Activated naive CD4-positive, alpha-beta T cell treated with Interleukin-2 at 50 U/mL for 16 hours (primary cell): ENCODE data around the gene IL18.
"Not testable (repeated sequence)": the region's sequence is repeated elsewhere in the genome, so short reads cannot be mapped to it uniquely, and the experiment has no call there.

Experiments
- DNase-seq: peaks from one replicate; pipeline ENCODE4 v3.0.0-alpha.2; 2020

IL18 gene

DNA sequence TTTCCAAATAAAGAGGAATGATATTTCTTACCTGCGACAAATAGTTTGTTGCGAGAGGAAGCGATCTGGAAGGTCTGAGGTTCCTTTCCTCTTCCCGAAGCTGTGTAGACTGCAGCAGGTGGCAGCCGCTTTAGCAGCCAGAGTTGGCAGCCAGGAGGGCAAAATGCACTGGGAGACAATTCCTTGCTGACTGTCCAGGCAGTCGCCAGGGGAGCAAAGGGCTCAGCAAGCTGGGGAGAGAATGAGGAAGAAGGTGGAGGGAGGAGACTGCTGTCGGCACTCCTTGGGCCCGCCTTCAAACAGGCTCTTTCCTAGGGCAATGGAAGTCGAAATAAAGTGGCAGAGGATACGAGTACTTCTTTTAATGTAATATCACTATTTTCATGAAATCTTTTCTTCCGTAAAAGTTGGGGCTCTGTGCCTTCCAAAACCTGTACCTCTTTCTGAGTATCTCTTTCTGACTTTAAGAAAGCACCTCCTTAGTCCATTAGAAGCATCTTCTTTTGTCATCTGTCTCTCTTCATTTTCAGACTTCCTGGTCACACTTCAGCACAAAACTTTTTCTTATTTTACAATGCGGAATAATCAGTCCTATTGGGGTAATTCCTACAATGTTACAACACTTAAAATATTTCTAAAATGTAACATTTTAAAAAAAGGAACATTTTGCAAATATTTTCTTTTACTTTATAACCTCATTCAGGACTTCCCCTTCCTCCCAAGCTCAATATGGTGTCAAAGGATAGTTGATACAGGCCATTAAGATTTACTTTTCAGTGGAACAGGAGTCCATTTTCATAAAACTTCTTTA, at the start of gene IL18:
Gene IL18 (minus strand): TSS at position 220 of the 811 bp plus-strand sequence. CDS start 9,041 bp downstream, outside the sequence.
- DNase-seq, result no peak

DNA sequence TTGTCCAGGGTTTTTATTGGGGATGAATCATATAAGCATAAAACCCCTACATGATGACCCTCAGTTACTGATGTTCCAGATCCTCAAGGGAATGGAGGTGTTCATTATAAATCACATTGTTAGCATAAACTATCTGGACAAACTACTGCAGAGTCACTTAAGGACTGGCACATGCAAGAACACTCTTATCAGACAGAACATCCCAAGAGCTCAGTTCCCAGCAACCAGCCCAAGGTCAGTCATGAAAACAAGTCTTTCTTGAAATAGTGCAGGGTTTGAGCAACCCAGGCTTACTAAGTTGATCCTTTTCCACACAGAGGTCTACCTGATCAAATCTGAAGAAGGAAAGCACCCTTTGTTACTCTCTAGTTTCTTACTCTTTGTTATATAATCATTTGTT, 48.8 kb upstream of the IL18 start:
- DNase-seq, result no peak

DNA sequence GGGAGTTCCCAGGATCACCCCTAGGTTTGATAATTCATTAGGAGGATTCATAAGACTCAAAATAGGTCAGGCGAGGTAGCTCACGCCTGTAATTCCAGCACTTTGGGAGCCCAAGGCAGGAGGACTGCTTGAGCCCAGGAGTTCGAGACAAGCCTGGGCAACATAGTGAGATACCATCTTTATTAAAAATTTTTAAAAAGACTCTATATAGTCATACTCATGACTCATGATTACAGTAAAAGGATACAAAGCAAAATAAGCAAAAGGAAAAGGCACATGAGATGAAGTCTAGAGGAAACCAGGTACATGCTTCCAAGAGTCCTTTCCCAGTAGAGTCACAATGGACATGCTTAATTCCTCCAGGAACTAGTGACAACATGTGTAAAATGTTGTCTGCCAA, 48.4 kb upstream of the IL18 start:
- DNase-seq, result no peak

DNA sequence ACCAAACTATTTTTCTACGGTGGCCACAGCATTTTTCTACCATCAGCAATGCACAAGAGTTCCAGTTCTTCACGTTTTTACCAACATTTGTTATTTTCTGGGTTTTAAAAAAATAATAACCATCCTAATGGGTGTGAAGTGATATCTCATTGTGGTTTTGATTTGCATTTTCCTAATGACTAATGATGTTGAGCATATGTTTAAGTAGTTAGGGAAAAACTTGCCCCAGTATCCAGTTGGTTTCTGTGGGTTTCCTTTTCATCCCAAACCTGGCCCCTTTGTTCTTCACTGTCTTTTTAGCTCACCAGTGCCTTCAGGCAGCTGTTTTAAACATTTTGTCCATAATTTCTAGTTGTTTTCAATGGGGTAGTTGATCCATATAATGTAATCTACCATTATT, 47.6 kb upstream of the IL18 start:
- DNase-seq, result peak; percentile 15

GRCh38 chr11:112210890-112211289, 47.0 kb upstream of the IL18 start:
- DNase-seq, result no peak

GRCh38 chr11:112206071-112206470, 42.2 kb upstream of the IL18 start:
- DNase-seq, result no peak

DNA sequence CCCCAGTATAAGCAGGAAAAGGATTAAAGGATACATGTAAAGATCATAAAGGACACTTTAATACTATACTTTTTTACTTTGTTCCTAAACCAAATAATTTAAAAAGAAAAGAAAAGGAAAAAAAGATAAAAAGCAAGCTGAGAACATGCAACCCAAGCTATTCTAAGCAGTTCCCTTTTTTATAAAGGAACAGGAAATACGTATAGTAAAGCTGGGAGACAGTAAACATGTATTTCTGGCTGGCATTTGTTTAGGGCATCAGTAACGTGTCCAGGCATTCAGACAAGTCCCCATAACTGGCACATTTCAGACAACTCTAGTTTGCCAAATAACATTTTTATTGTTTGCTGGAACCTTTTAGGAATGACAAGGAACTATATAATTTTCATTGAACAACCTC, 36.4 kb upstream of the IL18 start:
- no peak for DNase-seq

- DNase-seq, result not testable (repeated sequence)
Measured at GRCh38 chr11:112199101-112199500, 35.2 kb upstream of the IL18 start.

DNA sequence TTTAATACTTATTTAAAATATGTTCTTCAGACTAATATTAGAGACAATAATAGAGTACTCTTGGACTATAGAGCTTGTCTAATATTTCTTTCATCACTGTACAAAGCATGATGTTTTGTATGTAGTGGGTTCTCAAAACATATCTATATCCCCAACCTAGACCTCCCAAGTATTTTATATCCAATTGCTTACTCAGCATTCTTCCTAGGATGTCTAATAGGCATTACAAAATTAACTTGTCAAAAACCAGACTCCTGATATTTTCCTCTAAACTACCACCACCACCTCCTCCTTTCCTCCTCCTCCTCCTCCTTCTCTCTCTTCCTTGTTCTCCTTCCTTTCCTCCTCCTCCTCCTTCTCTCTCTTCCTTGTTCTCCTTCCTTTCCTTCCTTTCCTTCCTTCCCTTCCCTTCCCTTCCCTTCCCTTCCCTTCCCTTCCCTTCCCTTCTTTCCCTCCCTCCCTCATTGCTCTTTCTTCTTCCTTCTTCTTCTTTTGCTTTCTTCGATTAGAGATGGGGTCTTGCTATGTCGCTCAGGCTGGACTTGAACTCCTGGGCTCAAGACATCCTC, 32.7 kb upstream of the IL18 start:
- DNase-seq, result no peak

DNA sequence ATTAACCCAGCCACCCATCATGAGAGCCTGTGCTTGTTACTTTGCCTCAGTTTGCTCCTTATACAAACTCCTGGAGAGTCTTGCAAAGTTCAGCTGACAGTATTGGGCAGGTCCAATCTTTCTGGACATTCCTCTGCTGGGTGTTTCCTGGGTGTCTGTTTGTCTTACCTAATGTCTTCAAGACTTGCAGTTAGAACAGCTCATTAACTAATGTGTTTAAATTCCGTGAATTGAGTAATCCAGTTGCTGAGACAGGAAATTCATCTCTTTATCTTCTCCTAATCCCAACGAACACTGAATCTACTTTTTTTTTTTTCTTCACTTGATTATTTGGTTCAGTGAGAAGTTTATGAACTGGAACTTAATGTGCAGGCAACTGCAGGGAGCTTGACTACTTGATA, 32.1 kb upstream of the IL18 start:
- no peak for DNase-seq

- not testable (repeated sequence) for DNase-seq
Measured at GRCh38 chr11:112195113-112195512, 31.2 kb upstream of the IL18 start.

DNA sequence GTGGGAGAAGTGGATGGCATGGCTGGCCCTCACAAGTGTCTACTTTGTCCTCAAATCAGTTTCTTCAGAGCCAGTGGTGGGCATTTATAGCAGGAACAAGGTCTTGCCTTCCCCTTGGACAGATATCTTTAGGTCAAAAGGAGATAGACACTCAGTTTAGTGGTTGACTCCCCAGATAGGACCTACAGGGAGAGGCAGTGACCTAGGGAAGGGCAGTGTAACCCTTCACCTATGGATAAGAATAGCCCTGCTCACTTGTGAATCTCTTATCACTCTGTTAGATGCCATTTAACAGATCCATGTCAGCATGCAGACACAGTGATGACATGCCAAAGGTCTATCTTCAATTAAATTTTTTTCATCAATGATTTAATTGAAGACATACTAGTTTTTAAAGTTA, 22.4 kb upstream of the IL18 start:
- no peak for DNase-seq

- no peak for DNase-seq
Measured at GRCh38 chr11:112185883-112186282, 22.0 kb upstream of the IL18 start.

GRCh38 chr11:112182867-112183266, 19.0 kb upstream of the IL18 start:
- no peak for DNase-seq

GRCh38 chr11:112179601-112180000, 15.7 kb upstream of the IL18 start:
- DNase-seq, result no peak

DNA sequence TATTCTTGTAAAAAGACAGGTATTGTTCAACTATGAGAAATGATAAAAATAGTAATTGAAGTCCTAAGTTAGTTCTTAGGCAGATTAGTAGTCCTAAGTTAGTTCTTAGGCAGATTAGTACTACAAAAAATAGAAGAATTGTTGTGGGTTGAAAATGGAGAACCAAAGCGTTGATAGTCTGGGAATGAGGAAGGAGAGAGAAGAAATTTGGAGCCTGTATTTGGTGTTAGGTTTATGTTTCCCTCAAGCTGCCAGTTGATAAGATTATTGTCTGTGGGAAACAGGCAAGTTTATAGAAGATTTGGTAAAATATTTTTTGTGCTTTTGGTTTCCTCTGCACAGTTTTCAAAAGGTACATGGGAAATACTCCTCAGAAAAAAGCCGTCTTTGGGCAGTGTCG, 15.0 kb upstream of the IL18 start:
- DNase-seq, result no peak

DNA sequence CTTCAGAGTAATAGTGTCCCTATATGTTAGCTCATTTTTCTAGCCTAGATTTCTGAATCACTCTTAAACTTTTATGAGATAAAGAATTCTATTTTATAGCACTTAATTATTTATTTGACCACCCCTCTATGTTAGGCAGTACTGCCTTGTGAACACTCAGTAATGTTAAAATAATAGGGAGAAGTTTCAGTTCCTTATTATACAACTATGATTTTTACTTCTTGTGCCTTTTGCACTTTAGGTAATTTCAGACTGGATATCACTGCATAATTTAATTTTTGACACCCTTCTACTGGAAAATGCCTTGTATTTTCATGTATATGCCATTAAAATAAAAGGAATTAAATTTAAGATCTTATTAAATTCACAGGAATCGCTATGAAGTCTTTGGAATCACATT, 14.5 kb upstream of the IL18 start:
- no peak for DNase-seq

- DNase-seq, result no peak
Measured at GRCh38 chr11:112177589-112177988, 13.7 kb upstream of the IL18 start.

- DNase-seq, result no peak
Measured at GRCh38 chr11:112176077-112176476, 12.2 kb upstream of the IL18 start.

- no peak for DNase-seq
Measured at GRCh38 chr11:112175599-112175952, 11.7 kb upstream of the IL18 start.

GRCh38 chr11:112174789-112175598, 11.1 kb upstream of the IL18 start, which contains the start of gene BCO2:
TSS of gene BCO2 (plus strand) at chr11:112175512. CDS start at chr11:112175602, 90 bp downstream.
- peak; percentile 38 for DNase-seq

GRCh38 chr11:112173152-112173551, 9.3 kb upstream of the IL18 start:
- DNase-seq, result no peak

DNA sequence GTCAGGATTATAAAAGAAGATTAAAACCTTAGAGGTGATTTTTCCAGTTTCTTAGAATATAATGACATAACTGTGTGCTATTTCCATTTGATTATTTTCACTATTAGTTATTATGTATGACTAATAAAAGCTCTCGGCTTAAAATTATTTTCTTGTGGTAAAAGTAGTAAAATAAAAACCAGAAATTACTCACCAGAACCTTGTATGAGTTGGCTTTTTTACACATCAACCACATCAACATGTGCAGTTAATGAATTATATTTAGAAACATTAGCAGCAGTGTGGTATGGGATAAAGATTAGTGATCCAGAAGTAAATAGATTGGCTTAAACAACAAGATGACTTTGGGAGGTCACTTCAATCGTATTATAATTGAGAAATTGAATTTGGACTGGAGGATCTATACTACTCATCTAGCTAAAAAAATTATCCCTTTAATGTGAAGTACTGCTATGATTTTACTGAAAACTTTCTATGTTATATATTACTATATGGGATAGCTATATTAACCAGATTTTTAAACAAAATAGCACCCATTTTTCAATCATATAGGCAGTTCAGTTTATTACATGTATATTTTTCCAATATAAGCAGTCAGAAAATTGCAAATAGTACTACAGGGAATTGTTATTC, 8.6 kb upstream of the IL18 start:
- DNase-seq, result no peak
